ENCODE data around the gene SOX6. TPM values are rescaled to one million over a fixed set of nuclear protein-coding genes. Genes with fewer than 3 reads are reported as not detected.
A peak's percentile ranks its signal among the peaks of the same experiment; 100 is the strongest.

SOX6 gene
- total and polyA plus RNA-seq, 2 of the 13 experiments (the other 11 are each of a cell fraction or from before 2014, with no cell fraction given), result 2.6 to 11.2 TPM

DNA sequence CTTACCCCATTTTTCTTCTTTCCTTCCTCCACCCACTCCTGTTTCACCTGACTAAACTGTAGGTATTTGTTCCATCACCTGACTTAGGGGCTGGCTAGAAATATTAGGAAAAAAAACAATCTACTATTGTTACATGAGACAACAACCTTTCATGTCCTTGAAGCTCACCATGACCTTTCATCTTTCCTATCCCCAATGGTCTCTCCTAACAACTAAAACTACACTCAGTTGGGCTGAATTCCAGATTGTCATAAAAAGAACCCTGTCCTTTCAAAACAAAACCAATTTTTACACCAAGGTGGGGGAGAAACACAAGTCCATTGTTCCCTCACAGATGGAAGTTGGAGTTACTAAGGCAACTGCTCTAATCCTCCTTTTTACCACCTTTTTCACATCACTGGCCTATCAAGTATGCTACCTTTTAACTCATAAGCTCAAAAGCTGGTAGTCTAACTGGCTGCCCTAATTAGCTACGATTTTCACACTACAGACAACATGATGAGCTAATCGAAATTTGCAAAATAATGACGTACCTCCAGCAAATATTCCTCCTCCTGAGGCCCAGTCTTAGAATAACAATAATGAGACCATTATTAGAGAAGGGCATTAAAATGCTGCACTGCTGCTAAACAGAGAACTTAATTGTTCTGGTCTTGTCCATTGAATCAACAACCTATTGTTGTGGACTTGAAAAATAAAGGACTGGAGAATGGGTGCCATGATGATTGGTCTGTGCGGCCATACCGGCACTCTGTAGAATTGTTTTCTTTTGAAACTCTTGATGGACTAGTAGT is 46.5 kb upstream of the SOX6 start (continued):
- 0 out of 2 replicates have a peak, but pooled peaks have one; percentile 28 for TF ChIP-seq HNF4G (IDR thresholded peaks at IDR 0.05; ENCODE audit: borderline replicate concordance, low read depth, low read length)
- TF ChIP-seq HNF4G (CRISPR knock-in tag; IDR thresholded peaks at IDR 0.05; ENCODE audit: borderline replicate concordance, low read depth), result no peak
- TF ChIP-seq, protein P1, sequence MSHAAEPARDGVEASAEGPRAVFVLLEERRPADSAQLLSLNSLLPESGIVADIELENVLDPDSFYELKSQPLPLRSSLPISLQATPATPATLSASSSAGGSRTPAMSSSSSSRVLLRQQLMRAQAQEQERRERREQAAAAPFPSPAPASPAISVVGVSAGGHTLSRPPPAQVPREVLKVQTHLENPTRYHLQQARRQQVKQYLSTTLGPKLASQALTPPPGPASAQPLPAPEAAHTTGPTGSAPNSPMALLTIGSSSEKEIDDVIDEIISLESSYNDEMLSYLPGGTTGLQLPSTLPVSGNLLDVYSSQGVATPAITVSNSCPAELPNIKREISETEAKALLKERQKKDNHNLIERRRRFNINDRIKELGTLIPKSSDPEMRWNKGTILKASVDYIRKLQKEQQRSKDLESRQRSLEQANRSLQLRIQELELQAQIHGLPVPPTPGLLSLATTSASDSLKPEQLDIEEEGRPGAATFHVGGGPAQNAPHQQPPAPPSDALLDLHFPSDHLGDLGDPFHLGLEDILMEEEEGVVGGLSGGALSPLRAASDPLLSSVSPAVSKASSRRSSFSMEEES (CRISPR knock-in tag; IDR thresholded peaks at IDR 0.05), result peak; percentile 64; the same call in 1 of the 2 replicates
- TF ChIP-seq HDAC6 (IDR thresholded peaks at IDR 0.05; ENCODE audit: low read depth, low read length), result no peak
- no peak for TF ChIP-seq ZNF768 (CRISPR knock-in tag; IDR thresholded peaks at IDR 0.05)
- TF ChIP-seq, protein P2, sequence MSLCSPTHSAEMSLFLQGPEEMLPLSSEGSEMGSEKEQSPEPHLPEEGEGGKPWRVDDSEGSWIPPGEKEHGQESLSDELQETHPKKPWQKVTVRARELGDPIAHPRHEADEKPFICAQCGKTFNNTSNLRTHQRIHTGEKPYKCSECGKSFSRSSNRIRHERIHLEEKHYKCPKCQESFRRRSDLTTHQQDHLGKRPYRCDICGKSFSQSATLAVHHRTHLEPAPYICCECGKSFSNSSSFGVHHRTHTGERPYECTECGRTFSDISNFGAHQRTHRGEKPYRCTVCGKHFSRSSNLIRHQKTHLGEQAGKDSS (CRISPR knock-in tag; IDR thresholded peaks at IDR 0.05; ENCODE audit: borderline replicate concordance, low read depth), result no peak
- no peak for TF ChIP-seq ZNF12 (CRISPR knock-in tag; IDR thresholded peaks at IDR 0.05)
- TF ChIP-seq HNRNPL (IDR thresholded peaks at IDR 0.05; ENCODE audit: low read depth, low read length), result no peak
- no peak for TF ChIP-seq ZNF562 (CRISPR knock-in tag; IDR thresholded peaks at IDR 0.05; ENCODE audit: borderline replicate concordance)
- no peak for TF ChIP-seq SMC3 (IDR thresholded peaks at IDR 0.05; ENCODE audit: low read length)
- no peak for TF ChIP-seq SMARCC2 (IDR thresholded peaks at IDR 0.05)
- TF ChIP-seq SAFB2 (CRISPR knock-in tag; IDR thresholded peaks at IDR 0.05; ENCODE audit: borderline replicate concordance, low read depth), result no peak
- TF ChIP-seq ZNF747 (CRISPR knock-in tag; IDR thresholded peaks at IDR 0.05; ENCODE audit: borderline replicate concordance), result no peak
- TF ChIP-seq NR2F1 (CRISPR knock-in tag; IDR thresholded peaks at IDR 0.05), result no peak
- TF ChIP-seq HNRNPUL1 (IDR thresholded peaks at IDR 0.05; ENCODE audit: low read depth, low read length), result no peak
- 0 out of 2 replicates have a peak, but pooled peaks have one; percentile 33 for TF ChIP-seq JUN (CRISPR knock-in tag; IDR thresholded peaks at IDR 0.05)
- TF ChIP-seq RBM39 (IDR thresholded peaks at IDR 0.05; ENCODE audit: low read depth, low read length, poor library complexity, severe bottlenecking), result no peak
- TF ChIP-seq FLYWCH1 (CRISPR knock-in tag; IDR thresholded peaks at IDR 0.05), result no peak
- TF ChIP-seq ZSCAN25 (CRISPR knock-in tag; IDR thresholded peaks at IDR 0.05), result no peak
- TF ChIP-seq ZNF468 (CRISPR knock-in tag; IDR thresholded peaks at IDR 0.05), result no peak
- no peak for TF ChIP-seq JARID2 (CRISPR knock-in tag; IDR thresholded peaks at IDR 0.05; ENCODE audit: insufficient replicate concordance)
- TF ChIP-seq ZNF605 (CRISPR knock-in tag; IDR thresholded peaks at IDR 0.05), result no peak
- no peak for TF ChIP-seq ZNF317 (CRISPR knock-in tag; IDR thresholded peaks at IDR 0.05)
- no peak for TF ChIP-seq ZNF572 (CRISPR knock-in tag; IDR thresholded peaks at IDR 0.05)
- no peak for TF ChIP-seq NFIB (CRISPR knock-in tag; IDR thresholded peaks at IDR 0.05; ENCODE audit: borderline replicate concordance)
- TF ChIP-seq NAIF1 (CRISPR knock-in tag; IDR thresholded peaks at IDR 0.05; ENCODE audit: borderline replicate concordance), result no peak
- no peak for TF ChIP-seq ZNF484 (CRISPR knock-in tag; IDR thresholded peaks at IDR 0.05; ENCODE audit: borderline replicate concordance, low read depth)
